ENCODE results near the gene ATP11C. TPM values are rescaled to one million over a fixed set of nuclear protein-coding genes. Genes with fewer than 3 reads are reported as not detected.

Gene ATP11C
- polyA plus RNA-seq, 2 of the 4 experiments (the other 2 are of a cell fraction) = 16.4 to 34.3 TPM

DNA sequence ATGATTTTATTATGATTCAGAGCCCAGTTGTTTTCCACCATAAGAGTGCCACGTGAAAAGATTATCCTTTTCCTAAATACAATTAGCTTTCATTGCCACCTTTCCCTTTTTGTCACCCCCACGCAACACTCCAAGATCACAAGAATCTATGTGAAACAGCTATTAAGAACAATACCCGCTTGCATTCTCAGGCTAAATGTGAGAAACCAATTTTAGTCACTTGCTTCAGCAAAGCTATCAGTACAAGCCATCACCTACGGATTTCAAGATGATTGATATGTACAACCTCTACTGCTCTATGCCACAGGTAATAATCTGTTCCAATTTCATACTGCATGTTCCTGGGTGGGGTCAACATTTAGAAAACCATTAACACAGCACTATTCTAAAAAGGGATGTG is 2.5 kb downstream of the ATP11C start (continued):
- TF ChIP-seq, protein P1, sequence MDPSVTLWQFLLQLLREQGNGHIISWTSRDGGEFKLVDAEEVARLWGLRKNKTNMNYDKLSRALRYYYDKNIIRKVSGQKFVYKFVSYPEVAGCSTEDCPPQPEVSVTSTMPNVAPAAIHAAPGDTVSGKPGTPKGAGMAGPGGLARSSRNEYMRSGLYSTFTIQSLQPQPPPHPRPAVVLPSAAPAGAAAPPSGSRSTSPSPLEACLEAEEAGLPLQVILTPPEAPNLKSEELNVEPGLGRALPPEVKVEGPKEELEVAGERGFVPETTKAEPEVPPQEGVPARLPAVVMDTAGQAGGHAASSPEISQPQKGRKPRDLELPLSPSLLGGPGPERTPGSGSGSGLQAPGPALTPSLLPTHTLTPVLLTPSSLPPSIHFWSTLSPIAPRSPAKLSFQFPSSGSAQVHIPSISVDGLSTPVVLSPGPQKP (IDR thresholded peaks at IDR 0.05; ENCODE audit: low read depth, low read length) = no peak
- no peak for TF ChIP-seq TP53 (CRISPR knock-in tag; IDR thresholded peaks at IDR 0.05)
- TF ChIP-seq, protein P2, sequence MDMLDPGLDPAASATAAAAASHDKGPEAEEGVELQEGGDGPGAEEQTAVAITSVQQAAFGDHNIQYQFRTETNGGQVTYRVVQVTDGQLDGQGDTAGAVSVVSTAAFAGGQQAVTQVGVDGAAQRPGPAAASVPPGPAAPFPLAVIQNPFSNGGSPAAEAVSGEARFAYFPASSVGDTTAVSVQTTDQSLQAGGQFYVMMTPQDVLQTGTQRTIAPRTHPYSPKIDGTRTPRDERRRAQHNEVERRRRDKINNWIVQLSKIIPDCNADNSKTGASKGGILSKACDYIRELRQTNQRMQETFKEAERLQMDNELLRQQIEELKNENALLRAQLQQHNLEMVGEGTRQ (IDR thresholded peaks at IDR 0.05) = no peak
- TF ChIP-seq, protein P3, sequence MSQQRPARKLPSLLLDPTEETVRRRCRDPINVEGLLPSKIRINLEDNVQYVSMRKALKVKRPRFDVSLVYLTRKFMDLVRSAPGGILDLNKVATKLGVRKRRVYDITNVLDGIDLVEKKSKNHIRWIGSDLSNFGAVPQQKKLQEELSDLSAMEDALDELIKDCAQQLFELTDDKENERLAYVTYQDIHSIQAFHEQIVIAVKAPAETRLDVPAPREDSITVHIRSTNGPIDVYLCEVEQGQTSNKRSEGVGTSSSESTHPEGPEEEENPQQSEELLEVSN (IDR thresholded peaks at IDR 0.05; ENCODE audit: borderline replicate concordance, low read depth) = no peak

DNA sequence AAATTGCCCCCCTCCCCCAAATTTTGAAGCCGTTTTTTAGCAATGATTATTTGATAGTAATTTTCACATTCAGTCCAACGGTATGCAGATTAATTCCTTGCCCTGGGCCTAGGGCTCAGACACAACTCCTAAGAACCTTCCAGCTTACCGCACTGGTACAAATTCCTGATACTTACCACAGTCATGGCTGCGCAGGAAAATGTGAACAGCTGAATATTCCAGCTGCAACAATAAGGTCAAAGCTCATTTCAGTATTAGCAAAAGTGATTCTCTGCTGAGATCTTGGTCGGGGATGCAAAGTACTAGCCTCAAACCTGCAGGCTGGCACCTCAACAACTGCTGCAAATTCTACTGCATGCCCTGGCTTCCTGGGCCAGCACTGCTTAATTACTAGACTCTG is 3.0 kb downstream of the ATP11C start:
- H3K27ac ChIP-seq = no peak overlapping the region
- no peaks in the 10 kb centered on the region for H3K4me1 ChIP-seq
- no peaks in the 10 kb centered on the region for H3K9me3 ChIP-seq
- no peak for TF ChIP-seq FOSB (CRISPR knock-in tag; IDR thresholded peaks at IDR 0.05)
- no peak for TF ChIP-seq HEYL (CRISPR knock-in tag; IDR thresholded peaks at IDR 0.05)
- TF ChIP-seq, protein P4, sequence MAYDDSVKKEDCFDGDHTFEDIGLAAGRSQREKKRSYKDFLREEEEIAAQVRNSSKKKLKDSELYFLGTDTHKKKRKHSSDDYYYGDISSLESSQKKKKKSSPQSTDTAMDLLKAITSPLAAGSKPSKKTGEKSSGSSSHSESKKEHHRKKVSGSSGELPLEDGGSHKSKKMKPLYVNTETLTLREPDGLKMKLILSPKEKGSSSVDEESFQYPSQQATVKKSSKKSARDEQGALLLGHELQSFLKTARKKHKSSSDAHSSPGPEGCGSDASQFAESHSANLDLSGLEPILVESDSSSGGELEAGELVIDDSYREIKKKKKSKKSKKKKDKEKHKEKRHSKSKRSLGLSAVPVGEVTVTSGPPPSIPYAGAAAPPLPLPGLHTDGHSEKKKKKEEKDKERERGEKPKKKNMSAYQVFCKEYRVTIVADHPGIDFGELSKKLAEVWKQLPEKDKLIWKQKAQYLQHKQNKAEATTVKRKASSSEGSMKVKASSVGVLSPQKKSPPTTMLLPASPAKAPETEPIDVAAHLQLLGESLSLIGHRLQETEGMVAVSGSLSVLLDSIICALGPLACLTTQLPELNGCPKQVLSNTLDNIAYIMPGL (CRISPR knock-in tag; IDR thresholded peaks at IDR 0.05; ENCODE audit: borderline replicate concordance) = no peak
- no peak for TF ChIP-seq CBX2 (IDR thresholded peaks at IDR 0.05; ENCODE audit: borderline replicate concordance, low read depth)
- no peak for TF ChIP-seq ZNF302 (CRISPR knock-in tag; IDR thresholded peaks at IDR 0.05)
- no peak for TF ChIP-seq RNF2 (IDR thresholded peaks at IDR 0.05; ENCODE audit: borderline replicate concordance, low read depth)
- no peak for TF ChIP-seq RARB (CRISPR knock-in tag; IDR thresholded peaks at IDR 0.05)
- no peak for TF ChIP-seq ZSCAN20 (CRISPR knock-in tag; IDR thresholded peaks at IDR 0.05)
- TF ChIP-seq RFX5 (IDR thresholded peaks at IDR 0.05) = no peak
- no peak for TF ChIP-seq HOXB13 (CRISPR knock-in tag; IDR thresholded peaks at IDR 0.05; ENCODE audit: low read depth)
- no peak for TF ChIP-seq CBX8 (IDR thresholded peaks at IDR 0.05)
- TF ChIP-seq NR3C1 (IDR thresholded peaks at IDR 0.05) = no peak
- no peak for TF ChIP-seq CEBPB (IDR thresholded peaks at IDR 0.05)
- no peak for TF ChIP-seq SREBF2 (IDR thresholded peaks at IDR 0.05)
- TF ChIP-seq, protein P2 (IDR thresholded peaks at IDR 0.05) = no peak
- no peak for TF ChIP-seq JUN (IDR thresholded peaks at IDR 0.05)
- no peak for TF ChIP-seq SMC3 (IDR thresholded peaks at IDR 0.05)
- TF ChIP-seq GATA3 (IDR thresholded peaks at IDR 0.05; ENCODE audit: borderline replicate concordance) = no peak
- WGBS (ENCODE audit: missing lambda C conversion rate) = 65% methylated on average over 5 of the region's 5 CpGs
- no peak overlapping the region for H3K4me3 ChIP-seq
- ChIA-PET POLR2A (no interaction called here), CTCF (no interaction called here)
- DNase-seq (ENCODE audit: low read depth in 1 of 2, low spot score in 1 of 2) (no peak), FAIRE-seq (no peak), ATAC-seq (no peak)
- H3K4me2 ChIP-seq = 0 out of 3 replicates have a peak overlapping the region, but pooled peaks have one; percentile 93

DNA sequence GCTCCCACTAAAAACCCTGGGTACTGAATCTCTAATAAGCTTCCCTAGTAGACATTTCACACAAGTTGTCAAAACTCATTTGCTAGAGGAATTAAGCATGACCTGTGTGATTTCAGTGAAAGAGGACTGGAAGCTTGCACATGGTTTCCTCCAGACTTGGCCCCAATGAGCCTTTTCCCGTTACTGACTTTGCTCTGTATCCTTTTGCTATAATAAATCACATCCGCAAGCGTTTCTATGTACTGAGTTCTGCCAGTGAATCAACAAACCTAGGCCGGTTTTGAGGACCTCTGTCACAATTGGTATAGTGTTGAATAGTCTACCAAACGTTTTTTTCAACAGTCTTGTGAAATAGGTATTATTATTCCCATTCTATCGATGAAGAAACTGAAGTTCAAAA is 8.2 kb downstream of the ATP11C start:
- ATAC-seq (no peak), DNase-seq (ENCODE audit: low read depth in 1 of 2, low spot score in 1 of 2) (no peak), FAIRE-seq (no peak)
- Histone ChIP-seq H3K27ac (no peak overlapping the region), H3K4me2 (no peak overlapping the region), H3K4me1 (no peaks in the 10 kb centered on the region), H3K9me3 (no peaks in the 10 kb centered on the region), H3K4me3 (no peak overlapping the region)
- ChIA-PET CTCF (interaction anchor here (1.2 kb wide), 1 partner anchor 9 kb away, joined by 3 read pairs; no protein-coding TSS in a partner anchor), POLR2A (interaction anchor here (1.3 kb wide), 1 partner anchor 8 kb away, joined by 3 read pairs; the partner anchor contains the start of gene ATP11C)
- TF ChIP-seq CBX2 (IDR thresholded peaks at IDR 0.05; ENCODE audit: borderline replicate concordance, low read depth) (no peak), POLR2A (IDR thresholded peaks at IDR 0.05; ENCODE audit: low read length) (no peak), NPAS2 (CRISPR knock-in tag; IDR thresholded peaks at IDR 0.05; ENCODE audit: borderline replicate concordance) (no peak), RFX5 (IDR thresholded peaks at IDR 0.05) (no peak), ZNF302 (CRISPR knock-in tag; IDR thresholded peaks at IDR 0.05) (no peak), JUNB (IDR thresholded peaks at IDR 0.05) (no peak), SMC3 (IDR thresholded peaks at IDR 0.05) (no peak), MAZ (IDR thresholded peaks at IDR 0.05; ENCODE audit: borderline replicate concordance, low read depth, low read length) (no peak), SREBF2 (IDR thresholded peaks at IDR 0.05) (no peak), FOSB (CRISPR knock-in tag; IDR thresholded peaks at IDR 0.05) (no peak)
- TF ChIP-seq, protein P2 (IDR thresholded peaks at IDR 0.05) = no peak
- TF ChIP-seq, protein P5, sequence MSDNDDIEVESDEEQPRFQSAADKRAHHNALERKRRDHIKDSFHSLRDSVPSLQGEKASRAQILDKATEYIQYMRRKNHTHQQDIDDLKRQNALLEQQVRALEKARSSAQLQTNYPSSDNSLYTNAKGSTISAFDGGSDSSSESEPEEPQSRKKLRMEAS (IDR thresholded peaks at IDR 0.05) = no peak
- TF ChIP-seq, protein P4 (CRISPR knock-in tag; IDR thresholded peaks at IDR 0.05; ENCODE audit: borderline replicate concordance) = no peak
- 80% methylated on average over 6 of the region's 6 CpGs for WGBS (ENCODE audit: missing lambda C conversion rate)
